IPS DF 6.9 (cell line): ENCODE data around the gene SLC39A1.

ENCODE experiments used
- DNase-seq: peaks from one replicate; pipeline ENCODE4 v3.0.0-alpha.2; 2013; ENCODE audit warnings: low read depth, low spot score
- H3K27ac ChIP-seq: one replicate; pipeline ENCODE4 v1.5.1; 2013; ENCODE audit warnings: low read length, control low read depth
- H3K27me3 ChIP-seq: 2 replicates; pipeline ENCODE4 v1.6.1; 2013; ENCODE audit warnings: mild to moderate bottlenecking, low read length; ENCODE audit not compliant: control insufficient read depth, insufficient read depth
- H3K36me3 ChIP-seq: 2 replicates; pipeline ENCODE4 v1.6.1; 2013; ENCODE audit warnings: low read length; ENCODE audit not compliant: control insufficient read depth, insufficient read depth
- H3K4me1 ChIP-seq: 2 replicates; pipeline ENCODE4 v1.6.1; 2013; ENCODE audit warnings: low read length; ENCODE audit not compliant: control insufficient read depth, insufficient read depth
- H3K4me3 ChIP-seq: 2 replicates; pipeline ENCODE4 v1.5.1; 2013; ENCODE audit warnings: mild to moderate bottlenecking, low read length
- H3K9me3 ChIP-seq: 2 replicates; pipeline ENCODE4 v1.6.1; 2013; ENCODE audit warnings: low read length, inconsistent platforms; ENCODE audit not compliant: control insufficient read depth, insufficient read depth
- WGBS: extraction: QIAGEN DNeasy Blood & Tissue Kit; methylation state at CpG from one replicate; pipeline ENCODE4 v1.1.7; 2013; ENCODE audit warnings: mixed read lengths, missing lambda C conversion rate; ENCODE audit not compliant: insufficient read length, insufficient coverage; 5-methylcytosine and 5-hydroxymethylcytosine counted together

The SLC39A1 gene

GRCh38 chr1:153929981-153930948, 33.1 kb downstream of the SLC39A1 start:
- no peak for DNase-seq
- H3K27ac ChIP-seq = no peak overlapping the region
- H3K27me3 ChIP-seq = no peaks in the 10 kb centered on the region
- no peak overlapping the region for H3K4me3 ChIP-seq
- peaks cover 21% of the 10 kb centered on the region for H3K36me3 ChIP-seq
- H3K4me1 ChIP-seq = no peaks in the 10 kb centered on the region
- H3K9me3 ChIP-seq = no peaks in the 10 kb centered on the region
- WGBS = no CpG with 5 or more reads among the region's 14 CpGs

GRCh38 chr1:153929426-153929825, 33.9 kb downstream of the SLC39A1 start:
- Histone ChIP-seq H3K4me3 (no peak overlapping the region), H3K4me1 (no peaks in the 10 kb centered on the region), H3K36me3 (peaks cover 17% of the 10 kb centered on the region), H3K9me3 (no peaks in the 10 kb centered on the region), H3K27me3 (no peaks in the 10 kb centered on the region), H3K27ac (no peak overlapping the region)
- WGBS = no CpG with 5 or more reads among the region's 5 CpGs
- no peak for DNase-seq

DNA sequence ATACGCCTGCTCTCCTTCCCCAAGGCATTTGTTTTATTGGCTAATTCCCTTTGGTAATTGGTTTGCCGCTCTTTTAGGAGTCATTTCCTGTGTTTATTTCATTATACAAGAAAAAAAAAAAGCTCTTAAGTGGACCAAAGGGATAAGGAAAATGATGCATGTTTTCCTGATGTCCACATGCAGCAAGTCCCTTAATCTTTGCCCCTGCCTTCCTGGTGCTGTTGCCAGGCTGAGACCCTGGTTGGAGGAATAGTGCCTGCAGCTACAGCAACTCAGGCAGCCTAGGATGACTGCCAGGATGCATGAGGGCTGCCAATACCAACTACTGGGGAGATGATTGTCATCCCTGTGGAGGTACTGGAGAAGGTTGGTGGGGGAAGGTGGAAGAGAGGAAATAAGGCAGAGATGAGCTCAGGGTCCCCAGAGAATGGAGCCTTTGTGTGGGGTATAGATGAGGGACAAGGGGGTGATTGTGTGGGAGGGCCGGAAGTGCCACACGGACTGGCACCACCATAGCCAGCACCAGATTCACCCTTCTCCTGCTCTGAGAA, 34.5 kb downstream of the SLC39A1 start:
- DNase-seq = no peak
- H3K4me3 ChIP-seq = no peak overlapping the region
- H3K4me1 ChIP-seq = no peaks in the 10 kb centered on the region
- H3K27me3 ChIP-seq = no peaks in the 10 kb centered on the region
- WGBS = no CpG with 5 or more reads among the region's 4 CpGs
- no peak overlapping the region for H3K27ac ChIP-seq
- H3K9me3 ChIP-seq = no peaks in the 10 kb centered on the region
- H3K36me3 ChIP-seq = peaks cover 17% of the 10 kb centered on the region

DNA sequence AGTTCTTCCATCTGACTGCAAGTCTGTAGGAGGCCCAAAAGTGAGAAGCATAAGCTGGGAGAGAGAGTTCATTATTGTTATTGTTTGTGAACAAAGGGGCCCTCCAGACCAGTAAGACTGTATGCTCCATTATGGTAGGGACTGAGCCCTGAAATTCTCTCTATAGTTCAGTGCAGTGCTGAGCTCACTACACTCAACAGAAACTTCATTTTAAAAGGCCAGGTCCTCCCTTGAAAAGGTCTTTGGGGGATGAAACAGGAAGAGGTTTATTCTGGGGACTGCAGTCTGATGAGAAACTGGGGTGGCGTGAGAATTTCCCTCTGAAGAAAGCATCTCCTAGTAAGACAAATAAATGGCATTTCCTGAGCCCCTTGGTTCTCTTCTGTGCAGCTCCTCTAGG, 35.1 kb downstream of the SLC39A1 start:
- Histone ChIP-seq H3K27me3 (no peaks in the 10 kb centered on the region), H3K4me3 (no peak overlapping the region), H3K4me1 (no peaks in the 10 kb centered on the region), H3K36me3 (peaks cover 11% of the 10 kb centered on the region), H3K27ac (no peak overlapping the region), H3K9me3 (no peaks in the 10 kb centered on the region)
- no CpG with 5 or more reads among the region's 1 CpG for whole genome bisulfite sequencing
- no peak for DNase-seq

DNA sequence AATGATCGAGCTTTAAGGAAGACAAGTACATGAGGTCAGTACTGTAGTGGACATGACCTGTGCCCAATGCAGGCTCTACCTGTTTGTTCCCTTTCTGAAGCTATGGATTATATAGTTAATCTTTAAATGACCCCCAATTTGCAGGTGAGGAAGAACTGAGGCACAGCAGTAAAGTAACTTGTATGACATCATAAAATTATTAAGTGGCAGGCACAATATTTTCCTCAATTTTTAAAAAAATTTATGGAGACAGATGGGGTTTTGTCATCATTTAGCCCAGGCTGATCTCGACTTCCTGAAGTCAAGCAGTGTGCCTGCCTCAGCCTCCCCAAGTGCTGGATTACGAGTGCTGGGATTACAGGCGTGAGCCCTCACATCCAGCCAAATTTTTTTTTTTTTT, 36.9 kb downstream of the SLC39A1 start:
- no peaks in the 10 kb centered on the region for H3K27me3 ChIP-seq
- no peaks in the 10 kb centered on the region for H3K9me3 ChIP-seq
- DNase-seq = no peak
- H3K27ac ChIP-seq = no peak overlapping the region
- H3K4me3 ChIP-seq = no peak overlapping the region
- H3K36me3 ChIP-seq = 0 out of 2 replicates have a peak, but pooled peaks cover 4% of the 10 kb centered on the region
- WGBS = no CpG with 5 or more reads among the region's 4 CpGs
- H3K4me1 ChIP-seq = no peaks in the 10 kb centered on the region

GRCh38 chr1:153922972-153923925, 40.1 kb downstream of the SLC39A1 start, which contains the start of gene GATAD2B:
Gene GATAD2B, minus strand, starts transcription at chr1:153922972. Its CDS starts 94,625 bp downstream, at chr1:153828347.
- Histone ChIP-seq H3K9me3 (no peaks in the 10 kb centered on the region), H3K4me3 (peak within 1 kb of the TSS; percentile 78), H3K4me1 (peaks cover 2% of the 10 kb centered on the region; the same call in 1 of the 2 replicates), H3K27me3 (no peaks in the 10 kb centered on the region), H3K27ac (no peak within 1 kb of the TSS), H3K36me3 (0 out of 2 replicates have a peak, but pooled peaks cover 4% of the 10 kb centered on the region)
- DNase-seq = peak; percentile 99
- WGBS = no CpG with 5 or more reads among the region's 53 CpGs

GRCh38 chr1:153922076-153922971, 41.0 kb downstream of the SLC39A1 start:
- H3K27me3 ChIP-seq = no peaks in the 10 kb centered on the region
- no peak for DNase-seq
- H3K4me1 ChIP-seq = peaks cover 2% of the 10 kb centered on the region; the same call in 1 of the 2 replicates
- no peak overlapping the region for H3K27ac ChIP-seq
- H3K4me3 ChIP-seq = peak overlapping the region; percentile 72
- no CpG with 5 or more reads among the region's 86 CpGs for WGBS
- no peaks in the 10 kb centered on the region for H3K9me3 ChIP-seq
- H3K36me3 ChIP-seq = 0 out of 2 replicates have a peak, but pooled peaks cover 4% of the 10 kb centered on the region

- H3K9me3 ChIP-seq = no peaks in the 10 kb centered on the region
- no CpG with 5 or more reads among the region's 10 CpGs for WGBS
- no peak for DNase-seq
- no peaks in the 10 kb centered on the region for H3K27me3 ChIP-seq
- H3K36me3 ChIP-seq = 0 out of 2 replicates have a peak, but pooled peaks cover 4% of the 10 kb centered on the region
- no peak overlapping the region for H3K27ac ChIP-seq
- H3K4me3 ChIP-seq = peak overlapping the region; percentile 72
- H3K4me1 ChIP-seq = peaks cover 2% of the 10 kb centered on the region; the same call in 1 of the 2 replicates
Measured at GRCh38 chr1:153921803-153922075, 41.6 kb downstream of the SLC39A1 start.

DNA sequence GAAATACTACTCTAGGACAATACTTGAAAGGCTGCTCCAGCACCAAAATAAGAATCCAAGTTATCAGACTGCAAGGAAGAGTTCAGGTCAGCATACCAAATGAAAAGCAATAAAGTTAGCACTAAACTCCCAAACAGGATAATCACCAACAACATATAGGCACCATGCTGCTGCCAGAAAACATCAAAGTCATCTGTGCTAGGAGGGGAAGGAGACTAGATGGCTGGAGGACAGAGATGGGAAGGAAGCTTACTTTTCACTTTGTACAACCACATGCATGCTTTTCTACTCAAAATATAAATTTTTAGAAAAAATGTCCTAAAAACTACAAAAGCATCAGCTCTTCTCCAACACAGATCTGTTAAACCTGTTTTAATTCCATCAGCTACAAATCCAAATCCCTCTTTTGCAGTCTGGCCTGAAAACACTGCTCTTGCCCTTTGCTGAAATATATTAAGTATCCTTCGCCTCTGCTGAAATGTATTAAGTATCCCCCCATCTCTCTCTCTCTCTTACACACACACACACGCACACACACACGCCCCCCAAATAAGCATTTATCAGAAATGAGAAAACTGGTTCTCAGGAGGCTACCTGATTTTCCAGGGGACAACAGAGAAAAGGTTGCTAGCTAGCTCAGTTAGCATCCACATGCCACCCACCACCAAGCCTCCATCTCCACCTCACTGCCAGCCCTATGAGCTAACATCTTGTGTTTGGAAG, 42.1 kb downstream of the SLC39A1 start:
- Histone ChIP-seq H3K36me3 (0 out of 2 replicates have a peak, but pooled peaks cover 4% of the 10 kb centered on the region), H3K9me3 (no peaks in the 10 kb centered on the region)
- no peak for DNase-seq

More for the DNA sequence above, 42.1 kb downstream of the SLC39A1 start:
- H3K27me3 ChIP-seq = no peaks in the 10 kb centered on the region
- peaks cover 2% of the 10 kb centered on the region; the same call in 1 of the 2 replicates for H3K4me1 ChIP-seq
- WGBS = no CpG with 5 or more reads among the region's 3 CpGs
- H3K4me3 ChIP-seq = peak overlapping the region; percentile 72; the same call in 1 of the 2 replicates
- no peak overlapping the region for H3K27ac ChIP-seq
